22Rv1 (cell line): ENCODE results near the gene IGF1R.

Experiments used
- ZFX ChIP-seq: fragments of 450-650 bp; IDR thresholded peaks from 2 replicates; pipeline ENCODE4 v1.6.1; 2017; ENCODE audit warnings: antibody characterized with exemption, borderline replicate concordance
- TF ChIP-seq, protein P1 (sequence below): fragments of 450-650 bp; IDR thresholded peaks from 2 replicates; pipeline ENCODE4 v1.5.1; 2017; ENCODE audit warnings: mild to moderate bottlenecking

DNA sequence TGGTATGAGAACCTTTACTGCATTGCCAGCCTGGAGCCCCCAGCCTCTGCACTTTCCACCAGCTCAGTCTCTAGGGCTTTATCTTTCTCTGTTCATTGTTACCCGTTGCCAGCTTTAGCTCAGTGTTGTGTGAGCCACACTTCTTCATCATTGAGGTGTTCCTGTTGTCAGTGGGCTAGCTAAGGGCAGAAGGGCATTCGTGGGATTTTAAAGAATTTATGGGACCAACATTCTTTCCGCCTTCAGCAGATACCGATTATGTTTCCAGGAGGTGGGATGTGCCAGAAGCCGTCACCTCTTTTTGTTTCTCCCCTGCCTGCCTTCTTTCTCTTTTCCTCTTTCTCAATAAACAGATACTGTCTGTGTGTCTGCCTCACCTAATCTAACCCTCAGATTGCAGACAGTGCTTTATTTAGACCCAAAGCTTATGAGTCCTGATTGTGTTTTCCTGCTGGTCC lies 294.7 kb downstream of the IGF1R start:
- TF ChIP-seq, protein P1, sequence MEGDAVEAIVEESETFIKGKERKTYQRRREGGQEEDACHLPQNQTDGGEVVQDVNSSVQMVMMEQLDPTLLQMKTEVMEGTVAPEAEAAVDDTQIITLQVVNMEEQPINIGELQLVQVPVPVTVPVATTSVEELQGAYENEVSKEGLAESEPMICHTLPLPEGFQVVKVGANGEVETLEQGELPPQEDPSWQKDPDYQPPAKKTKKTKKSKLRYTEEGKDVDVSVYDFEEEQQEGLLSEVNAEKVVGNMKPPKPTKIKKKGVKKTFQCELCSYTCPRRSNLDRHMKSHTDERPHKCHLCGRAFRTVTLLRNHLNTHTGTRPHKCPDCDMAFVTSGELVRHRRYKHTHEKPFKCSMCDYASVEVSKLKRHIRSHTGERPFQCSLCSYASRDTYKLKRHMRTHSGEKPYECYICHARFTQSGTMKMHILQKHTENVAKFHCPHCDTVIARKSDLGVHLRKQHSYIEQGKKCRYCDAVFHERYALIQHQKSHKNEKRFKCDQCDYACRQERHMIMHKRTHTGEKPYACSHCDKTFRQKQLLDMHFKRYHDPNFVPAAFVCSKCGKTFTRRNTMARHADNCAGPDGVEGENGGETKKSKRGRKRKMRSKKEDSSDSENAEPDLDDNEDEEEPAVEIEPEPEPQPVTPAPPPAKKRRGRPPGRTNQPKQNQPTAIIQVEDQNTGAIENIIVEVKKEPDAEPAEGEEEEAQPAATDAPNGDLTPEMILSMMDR = no peak
- no peak for TF ChIP-seq ZFX
